ENCODE measurements around the gene ADCY9.

The ADCY9 gene

DNA sequence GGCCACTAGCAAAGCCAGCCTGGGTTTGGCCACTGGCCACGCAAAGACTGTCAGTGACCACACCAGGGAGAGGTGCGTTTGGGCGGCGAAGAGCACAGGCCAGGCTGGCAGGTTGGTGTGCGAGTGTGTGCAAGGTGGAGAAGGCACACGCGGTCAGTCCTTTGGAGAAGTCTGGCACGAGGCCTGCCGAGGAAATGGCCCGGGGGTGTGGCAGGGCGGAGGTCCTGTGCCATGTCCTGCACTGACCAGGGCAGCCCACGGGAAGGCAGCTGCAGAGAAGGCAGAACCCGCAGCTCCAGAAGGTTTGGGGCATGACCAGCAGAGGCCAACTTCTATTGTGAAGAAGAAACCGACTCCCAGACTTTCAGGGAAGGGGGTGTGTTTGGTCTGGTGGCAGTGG, 90.8 kb downstream of the ADCY9 start:
- no peak for DNase-seq

DNA sequence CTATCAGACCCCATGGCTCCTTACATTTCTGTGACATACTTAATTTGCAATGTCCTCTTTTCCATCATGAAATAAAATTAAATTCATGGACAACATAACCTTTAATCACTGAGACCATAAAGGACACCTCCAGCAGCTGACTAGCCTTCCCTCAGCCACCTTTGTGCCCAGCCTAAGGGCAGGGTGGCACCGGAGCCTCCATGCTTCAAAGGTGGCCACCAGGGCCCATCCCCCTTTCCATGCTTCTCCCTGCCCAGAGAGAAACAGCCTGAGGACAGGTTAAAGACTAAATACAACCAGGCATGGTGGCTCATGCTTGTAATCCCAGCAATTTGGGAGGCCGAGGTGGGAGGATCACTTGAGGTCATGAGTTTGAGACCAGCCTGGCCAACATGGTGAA, 94.3 kb downstream of the ADCY9 start:
- DNase-seq: no peak

DNA sequence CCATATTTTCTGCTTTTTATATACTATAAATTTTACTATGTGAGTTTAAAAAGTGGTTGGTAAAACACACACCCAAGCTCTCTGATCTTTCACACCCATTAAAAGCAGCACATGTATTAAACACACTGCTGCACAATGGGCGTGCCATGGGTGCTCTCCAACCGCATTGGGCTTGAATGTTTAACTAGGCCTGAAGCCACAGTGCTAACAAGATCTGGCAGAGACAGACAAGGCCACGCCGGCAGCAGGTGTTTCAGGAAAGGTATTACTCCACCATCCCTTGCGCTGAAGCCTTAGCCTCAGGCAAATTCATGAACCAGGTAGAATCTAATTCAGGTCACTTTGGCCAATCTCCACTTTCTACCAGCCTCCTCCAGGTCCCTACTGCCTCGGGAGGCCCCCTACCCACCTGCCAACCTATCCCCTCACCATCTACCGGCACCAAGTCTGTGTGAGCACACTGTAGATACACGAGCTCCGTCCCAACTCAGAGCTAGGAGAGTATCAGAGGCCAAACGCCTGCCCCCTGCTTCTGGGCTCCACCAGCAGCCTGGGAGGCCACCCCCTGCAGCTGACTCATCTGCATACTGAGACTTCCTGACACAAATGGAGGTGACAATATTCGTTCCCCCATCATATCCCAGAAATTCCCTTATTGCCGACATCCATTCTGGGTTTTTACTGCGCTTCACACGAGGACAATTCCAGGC, 95.0 kb downstream of the ADCY9 start:
- DNase-seq: no peak

DNA sequence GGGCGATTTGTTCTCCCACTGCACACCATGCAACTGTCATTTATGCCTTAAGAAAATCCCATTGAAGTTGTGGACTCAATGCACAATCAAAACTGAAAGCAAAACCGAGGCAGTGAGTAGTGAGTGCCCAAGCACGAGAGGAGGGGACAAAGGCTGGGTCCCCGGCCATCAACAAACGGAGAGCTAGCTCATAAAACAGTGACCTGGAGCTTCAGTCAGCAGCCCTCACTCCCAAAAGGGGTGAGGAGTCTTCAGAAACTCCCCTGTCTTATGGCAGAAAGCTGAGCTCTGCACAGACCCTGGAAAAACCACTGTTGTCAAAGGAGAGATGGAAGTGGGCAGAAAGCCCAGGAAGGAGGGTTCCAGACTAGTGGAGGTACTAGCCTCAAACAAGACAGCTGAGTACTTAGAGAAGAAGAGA, 96.9 kb downstream of the ADCY9 start:
- no peak for DNase-seq

DNA sequence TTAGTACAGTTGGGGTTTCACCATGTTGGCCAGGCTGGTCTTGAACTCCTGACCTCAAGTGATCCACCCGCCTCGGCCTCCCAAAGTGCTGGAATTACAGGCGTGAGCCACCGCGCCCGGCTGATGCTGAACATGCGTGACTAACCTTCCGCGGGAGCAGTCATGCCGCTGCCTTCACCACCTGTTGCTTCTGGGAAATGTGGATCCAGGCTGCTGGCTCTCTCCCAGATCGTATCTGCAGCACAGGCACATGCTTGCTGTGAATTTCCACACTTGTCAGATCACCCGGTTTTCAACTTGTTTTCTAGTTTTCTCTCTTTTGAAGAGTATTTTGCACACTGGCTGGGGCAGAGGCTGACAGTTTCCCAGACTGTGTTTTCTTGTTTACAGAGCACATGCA, 97.9 kb downstream of the ADCY9 start:
- no peak for DNase-seq

DNA sequence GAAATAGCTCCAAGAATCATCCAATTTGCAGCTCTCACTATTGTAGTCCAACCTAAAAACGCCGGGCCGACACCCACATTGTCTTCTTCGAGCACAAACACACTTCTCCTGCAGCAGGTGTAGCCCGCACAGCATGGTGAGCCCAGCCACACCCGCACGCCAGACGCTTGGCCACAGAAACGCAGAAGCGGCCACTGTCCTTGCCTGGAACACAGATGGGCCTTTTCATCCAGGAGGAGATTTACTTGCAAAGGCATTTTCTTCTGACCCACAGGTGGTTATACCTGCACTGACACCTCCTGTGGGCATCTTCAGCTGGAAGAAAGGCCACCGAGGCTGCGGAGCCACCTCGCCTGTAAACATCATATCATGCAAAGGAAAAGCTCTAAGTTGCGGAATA, 98.4 kb downstream of the ADCY9 start:
- no peak for DNase-seq

DNA sequence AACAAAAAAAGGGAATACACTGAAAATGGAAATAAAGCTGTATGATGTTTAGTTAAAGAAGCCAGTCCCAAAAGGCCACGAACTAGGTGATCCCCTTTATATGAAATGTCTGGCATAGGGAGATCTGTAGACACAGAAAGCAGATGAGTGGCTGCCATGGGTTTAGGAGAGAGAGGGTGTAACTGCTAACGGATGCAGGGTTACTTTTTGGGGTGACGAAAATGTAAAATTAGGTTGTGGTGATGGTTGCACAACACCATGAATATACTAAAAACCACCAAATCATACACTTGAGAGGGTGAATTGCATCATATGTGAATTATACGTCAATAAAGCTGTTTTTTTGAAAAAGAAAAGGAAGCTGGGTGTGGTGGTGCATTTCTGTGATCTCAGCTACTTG, 99.6 kb downstream of the ADCY9 start:
- DNase-seq: no peak

DNA sequence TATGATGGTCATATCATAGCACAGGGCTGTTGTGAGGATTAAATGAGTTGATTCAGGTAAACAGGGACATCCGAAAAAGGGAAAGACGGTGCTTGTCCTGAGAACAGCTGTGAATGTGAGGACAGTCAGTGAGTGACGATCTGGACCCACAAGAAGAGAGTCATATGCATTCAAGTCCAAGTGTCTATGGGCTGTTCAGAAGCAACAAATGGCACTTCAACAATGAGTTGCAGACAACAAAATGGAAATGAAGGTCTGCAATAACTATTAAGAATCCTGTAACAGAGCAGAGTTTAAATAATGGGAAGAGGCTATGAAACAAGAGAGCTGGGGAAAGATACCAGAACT, 100.3 kb downstream of the ADCY9 start:
- no peak for DNase-seq

DNA sequence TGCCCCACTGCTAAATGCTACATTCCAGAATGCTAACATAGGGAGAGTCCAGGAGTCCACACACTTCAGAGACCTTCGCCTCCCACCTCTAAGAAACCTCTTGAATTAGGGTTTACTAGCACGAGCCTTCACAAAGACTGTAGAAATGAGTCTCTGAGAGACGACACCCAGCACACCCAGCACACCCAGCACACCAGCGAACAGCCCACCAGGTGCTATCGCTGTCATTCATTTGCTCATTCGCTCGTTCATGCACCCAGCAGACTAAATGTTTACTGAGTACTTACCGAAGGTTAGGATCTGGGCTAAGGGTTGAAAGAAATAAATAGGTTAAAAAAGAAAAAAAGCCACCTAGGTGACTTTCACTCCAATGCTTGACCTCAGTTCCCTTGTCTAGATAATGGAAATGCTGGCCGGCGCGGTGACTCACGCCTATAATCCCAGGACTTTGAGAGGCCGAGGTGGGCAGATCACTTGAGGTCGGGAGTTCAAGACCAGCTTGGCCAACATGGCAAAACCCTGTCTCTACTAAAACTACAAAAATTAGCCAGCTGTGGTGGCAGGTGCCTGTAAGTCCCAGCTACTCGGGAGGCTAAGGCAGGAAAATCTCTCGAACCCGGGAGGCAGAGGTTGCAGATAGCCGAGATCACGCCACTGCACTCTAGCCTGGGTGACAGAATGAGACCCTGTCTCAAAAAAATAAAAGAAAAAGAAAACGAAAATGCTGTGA, 100.8 kb downstream of the ADCY9 start:
- DNase-seq: no peak

DNA sequence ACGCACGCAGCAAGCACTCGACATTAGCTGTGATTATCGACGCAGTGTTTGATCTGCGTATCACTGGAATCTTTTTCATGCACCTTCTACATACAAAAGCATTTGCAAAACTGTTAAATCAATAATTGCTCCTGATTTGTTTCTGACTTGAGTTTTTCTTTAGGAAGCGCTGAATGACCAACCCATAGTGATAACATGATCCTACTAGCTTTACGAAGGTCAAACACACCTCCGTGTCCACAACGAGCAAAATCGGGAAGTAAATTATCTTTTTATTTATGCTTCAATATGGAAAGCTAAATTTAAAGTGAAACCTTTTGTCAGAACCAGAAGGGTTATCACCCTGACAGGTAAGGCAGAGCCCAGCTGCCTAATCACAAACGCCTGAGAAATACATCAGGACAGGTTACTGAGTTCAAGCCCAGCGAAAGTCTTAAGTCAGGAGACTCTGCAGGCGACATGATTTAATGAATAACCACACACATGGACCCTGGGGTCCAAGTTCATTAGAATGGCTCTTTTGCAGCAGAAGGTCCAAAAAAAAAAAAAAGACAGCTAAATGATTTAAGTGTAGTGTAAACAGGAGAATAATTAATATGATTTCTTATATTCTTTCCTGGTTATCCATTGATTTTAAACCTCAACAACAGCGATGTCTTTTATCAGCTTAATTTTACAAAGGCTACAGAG, 104.2 kb downstream of the ADCY9 start:
- DNase-seq: no peak

DNA sequence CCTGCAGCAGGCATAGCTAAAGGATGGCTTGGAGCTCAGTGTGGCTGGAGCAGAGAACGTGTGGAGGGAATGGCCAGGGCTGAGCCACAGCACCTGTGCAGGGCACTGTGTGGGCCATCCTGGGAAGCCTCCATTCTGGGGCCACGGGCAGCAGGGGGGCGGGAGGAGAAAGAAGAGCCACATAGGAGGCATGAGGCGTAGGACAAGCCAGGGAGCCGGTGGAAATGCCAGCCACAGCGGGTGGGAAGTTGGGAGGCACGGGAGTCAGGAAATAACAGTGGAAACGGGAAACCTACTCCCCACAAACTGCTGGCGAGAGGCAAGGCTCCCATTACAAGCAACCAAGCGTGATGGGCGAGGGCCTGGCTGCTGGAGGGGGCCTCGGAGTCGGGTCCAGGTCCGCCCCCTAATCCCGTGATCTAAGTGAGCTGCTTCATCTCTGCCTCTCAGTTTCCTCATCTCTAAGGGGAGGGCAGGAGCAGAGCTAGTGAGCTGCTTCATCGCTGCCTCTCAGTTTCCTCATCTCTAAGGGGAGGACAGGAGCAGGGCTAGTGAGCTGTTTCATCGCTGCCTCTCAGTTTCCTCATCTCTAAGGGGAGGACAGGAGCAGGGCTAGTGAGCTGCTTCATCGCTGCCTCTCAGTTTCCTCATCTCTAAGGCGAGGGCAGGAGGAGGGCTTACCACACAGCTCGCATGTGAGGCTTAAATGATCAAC, 104.9 kb downstream of the ADCY9 start:
- DNase-seq: no peak

DNA sequence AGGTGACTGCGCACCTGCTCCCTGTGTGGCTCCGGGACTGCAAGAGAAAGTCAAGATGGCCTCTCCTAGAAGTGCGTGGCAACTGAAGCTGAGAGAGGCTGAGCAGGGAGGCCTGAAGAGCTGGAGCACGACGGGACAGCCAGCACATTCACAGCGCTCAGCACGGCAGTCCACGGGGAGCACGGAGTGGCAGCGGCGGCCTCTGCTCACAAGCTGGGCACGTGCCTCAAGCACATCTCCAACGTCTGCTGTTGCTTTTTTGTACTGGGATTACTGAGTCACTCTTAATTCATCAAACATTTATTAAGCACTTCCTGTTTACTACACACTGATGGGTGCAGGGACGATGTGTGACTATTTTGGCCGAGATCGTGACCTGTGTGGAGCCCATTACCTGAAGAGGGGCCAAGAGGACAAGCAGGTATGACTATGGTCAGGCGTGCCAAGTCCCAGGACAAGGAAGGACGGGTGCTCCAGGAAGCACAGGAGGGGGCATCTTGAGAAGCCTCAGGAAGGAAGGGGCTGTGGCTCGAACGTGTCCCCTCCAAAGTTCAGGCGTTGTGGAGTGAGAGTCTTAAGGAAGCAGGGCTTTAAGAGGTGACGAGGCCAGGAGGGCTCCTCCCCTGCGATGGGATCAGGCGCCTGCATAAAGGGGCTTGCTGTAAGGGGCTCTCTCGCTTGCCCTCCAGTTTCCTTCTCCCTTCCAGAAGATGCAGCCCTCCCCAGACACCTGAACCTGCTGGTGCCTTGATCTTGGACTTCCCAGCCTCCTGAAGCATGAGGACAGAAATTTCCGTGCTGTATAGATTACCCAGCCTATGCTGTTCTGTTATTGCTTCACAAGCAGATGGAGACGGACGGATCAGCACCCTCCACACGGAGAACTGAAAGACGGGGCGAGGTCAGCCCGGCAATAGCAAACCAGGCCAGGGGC, 105.8 kb downstream of the ADCY9 start:
- no peak for DNase-seq

DNA sequence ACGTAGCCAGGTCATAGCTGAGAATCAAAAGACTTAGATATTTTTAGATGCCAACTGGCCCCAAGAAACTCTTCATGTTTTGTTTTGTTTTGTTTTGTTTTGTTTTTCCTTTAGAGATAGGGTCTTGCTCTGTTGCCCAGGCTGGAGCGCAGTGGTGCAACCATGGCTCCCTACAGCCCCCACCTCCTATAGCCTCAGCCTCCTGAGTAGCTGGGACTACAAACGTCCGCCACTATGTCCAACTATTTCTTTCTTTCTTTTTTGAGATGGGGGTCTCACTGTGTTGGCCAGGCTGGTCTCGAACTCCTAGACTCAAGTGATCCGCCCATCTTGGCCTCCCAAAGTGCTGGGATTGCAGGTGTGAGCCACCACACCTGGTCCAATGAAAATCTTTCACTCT, 107.1 kb downstream of the ADCY9 start:
- DNase-seq: no peak

DNA sequence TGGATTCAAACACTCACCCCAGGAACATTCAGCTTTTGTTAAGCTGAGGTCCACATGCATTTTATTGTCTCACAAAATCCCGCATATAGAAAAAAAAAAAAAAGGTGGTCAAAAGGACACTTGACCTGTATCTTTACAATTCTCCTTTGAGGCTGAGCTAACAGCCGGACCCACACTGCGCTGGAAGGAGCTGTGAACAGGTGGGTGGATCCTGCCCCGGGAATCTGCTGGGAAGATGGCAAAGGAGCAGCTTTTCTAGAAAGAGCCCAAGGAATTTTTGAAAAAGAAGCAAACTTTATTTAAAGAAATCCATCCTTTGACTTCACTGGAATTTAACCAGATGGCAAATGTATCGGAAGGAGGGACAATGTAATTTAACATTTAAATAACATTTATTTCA, 108.1 kb downstream of the ADCY9 start:
- DNase-seq: no peak

DNA sequence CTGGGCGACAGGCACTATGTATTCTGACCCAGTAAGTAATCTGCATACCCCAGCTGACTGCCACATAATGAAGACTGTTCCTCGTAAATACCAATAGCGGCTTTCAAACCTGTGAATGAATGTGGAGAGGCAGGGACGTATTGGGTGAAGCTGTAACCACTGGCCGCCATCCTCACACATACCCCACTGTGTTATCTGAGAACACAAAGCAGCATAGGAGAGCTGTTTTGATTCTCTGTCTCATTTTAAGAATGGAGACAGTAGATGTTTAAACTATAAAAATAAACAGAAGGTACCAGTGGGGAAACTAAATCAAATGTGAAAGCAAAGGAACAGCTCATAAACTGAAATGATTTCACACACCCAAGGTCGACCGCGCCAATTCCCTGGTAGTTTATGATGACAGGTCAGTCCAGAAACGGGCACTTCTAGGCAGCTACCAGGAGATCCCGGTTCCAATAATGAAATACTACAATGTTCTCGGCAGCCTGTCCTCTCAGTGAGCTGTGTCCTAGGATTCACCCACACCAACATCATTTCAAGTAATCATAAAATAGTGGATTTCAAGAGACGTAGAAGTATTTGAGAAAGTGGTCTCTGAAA, 109.7 kb downstream of the ADCY9 start:
- DNase-seq: no peak

DNA sequence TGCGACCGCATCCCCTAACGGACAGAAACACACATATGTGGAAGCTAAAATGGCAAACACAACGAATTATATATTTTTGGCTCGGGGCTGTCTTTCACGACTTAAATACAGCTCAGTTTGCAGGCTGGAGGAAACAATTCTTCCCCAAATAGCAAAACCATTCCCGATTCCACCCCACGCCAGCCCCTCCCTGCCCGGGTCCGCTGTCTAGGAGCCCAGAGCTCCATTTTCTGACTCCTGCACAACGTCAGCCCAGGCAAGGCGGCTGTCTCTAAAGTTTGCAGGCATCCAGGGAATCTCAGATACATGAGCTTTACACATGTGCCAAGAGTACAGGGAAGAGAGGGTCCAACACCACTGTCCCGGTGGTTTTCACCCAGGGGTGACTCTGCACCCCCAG, 110.5 kb downstream of the ADCY9 start:
- no peak for DNase-seq

DNA sequence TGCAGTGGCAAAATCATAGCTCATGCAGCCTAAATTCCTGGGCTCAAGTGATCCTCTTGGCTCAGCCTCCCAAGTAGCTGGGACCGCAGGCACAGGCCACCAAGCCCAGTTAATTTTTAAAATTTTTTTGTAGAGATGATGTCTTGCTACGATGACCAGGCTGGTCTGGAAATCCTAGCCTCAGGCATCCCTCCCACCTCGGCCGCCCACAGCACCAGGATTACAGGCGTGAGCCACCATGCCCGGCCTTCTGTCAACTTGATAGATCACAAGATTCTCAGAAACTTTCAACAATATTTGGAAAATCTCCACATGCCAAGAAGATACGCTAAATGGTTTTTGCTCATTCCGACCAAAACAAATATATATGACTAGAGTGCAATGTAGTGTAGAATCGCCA, 111.0 kb downstream of the ADCY9 start:
- no peak for DNase-seq

DNA sequence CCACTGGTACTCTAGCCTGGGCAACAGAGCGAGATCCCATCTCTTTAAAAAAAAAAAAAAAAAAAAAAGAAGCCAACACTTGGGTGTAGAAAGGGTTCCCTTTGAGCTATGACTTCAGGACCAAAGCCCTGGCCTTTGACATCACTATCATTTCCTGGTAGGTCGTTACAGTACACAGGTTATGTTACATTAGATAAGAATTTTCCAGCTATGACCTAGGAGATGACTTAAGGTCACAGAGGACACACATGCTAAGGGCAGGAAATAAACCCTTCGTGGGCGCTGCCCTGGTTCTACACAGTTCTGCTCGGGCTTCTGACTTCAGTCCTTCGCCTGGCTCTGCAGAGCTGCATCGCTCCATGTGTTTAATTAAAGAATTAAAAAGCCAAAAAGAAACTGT, 112.0 kb downstream of the ADCY9 start:
- DNase-seq: no peak

DNA sequence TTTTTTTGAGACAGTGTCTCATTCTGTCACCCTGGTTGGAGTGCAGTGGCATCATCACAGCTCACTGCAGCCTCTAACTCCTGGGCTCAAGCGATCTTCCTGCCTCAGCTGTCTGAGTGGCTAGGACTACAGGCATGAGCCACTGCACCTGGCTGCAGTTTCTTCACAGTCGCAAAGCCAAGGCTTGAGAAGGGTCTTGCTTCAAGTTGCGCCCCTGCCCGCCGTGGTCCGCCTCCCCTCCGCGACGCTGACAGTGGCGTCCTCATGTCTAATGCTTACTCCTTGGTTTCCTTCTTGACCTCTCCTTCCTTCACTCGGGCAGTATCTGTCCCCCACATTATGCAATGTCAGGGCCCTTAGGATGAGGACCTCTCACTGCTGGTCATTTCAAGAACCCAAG, 112.7 kb downstream of the ADCY9 start:
- DNase-seq: no peak

DNA sequence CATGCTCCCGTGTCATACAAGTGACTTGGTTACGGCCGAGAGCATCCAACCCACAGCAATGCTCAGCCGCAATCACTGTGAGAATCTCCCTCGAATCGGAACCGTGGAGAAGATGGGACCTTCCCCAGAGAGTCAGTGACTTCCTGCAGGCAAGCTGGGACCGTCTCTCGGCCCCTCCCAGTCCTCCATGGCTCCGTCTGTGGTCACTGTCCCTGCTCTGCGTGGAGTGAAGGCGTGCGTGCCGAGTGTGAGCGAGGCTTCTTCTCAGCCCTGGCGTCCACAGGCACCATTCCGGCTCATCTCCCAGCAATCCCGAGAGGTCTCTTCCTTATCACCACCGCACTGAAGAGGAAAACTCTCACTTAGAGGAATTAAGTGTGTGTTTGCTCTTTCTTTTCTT, 113.1 kb downstream of the ADCY9 start:
- DNase-seq: no peak

DNA sequence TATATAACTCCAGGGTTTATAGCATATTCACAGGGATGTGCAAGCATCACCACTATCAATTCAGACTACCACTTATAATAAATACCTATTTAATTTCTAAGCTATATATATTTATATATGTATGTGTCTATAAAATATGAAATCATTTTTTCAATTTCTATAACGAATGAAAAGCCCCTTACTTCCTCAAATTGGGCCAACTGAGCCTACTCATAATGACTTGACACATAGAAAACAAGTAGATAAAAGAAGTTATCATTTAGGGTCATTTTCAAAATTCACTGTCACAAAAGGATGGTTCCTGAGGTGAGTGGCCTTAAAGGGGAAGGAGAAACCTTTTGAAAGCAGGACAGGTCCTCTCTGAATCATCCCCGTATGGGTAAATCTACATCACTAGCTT, 114.1 kb downstream of the ADCY9 start:
- DNase-seq: no peak

Measured in T-helper 1 cell (primary cell).